PFSK-1 (cell line): ENCODE data around the gene SAMD14.

ENCODE experiments used
- POLR2AphosphoS5 ChIP-seq: IDR thresholded peaks from 2 replicates; pipeline ENCODE4 v1.6.1; 2012; ENCODE audit warnings: low read depth, mild to moderate bottlenecking, control low read depth, low read length, moderate library complexity
- REST ChIP-seq, 2 experiments: IDR thresholded peaks; 2 replicates each; pipeline versions ENCODE4 v1.6.1 to v1.8.0; 2011 to 2012; ENCODE audit warnings: low read depth in 2 of 2, low read length in 2 of 2, control low read depth in 1 of 2, inconsistent platforms in 1 of 2, mild to moderate bottlenecking in 1 of 2, moderate library complexity in 1 of 2; ENCODE audit not compliant: insufficient read depth in 1 of 2
- TAF1 ChIP-seq: IDR thresholded peaks from 2 replicates; pipeline ENCODE4 v1.6.1; 2012; ENCODE audit warnings: low read length, control low read depth, borderline replicate concordance; ENCODE audit not compliant: insufficient read depth

- no peak for TF ChIP-seq POLR2AphosphoS5
- TF ChIP-seq REST (IDR thresholded peaks at IDR 0.05; ENCODE audit: insufficient read depth in 1 of 2, low read depth in 2 of 2, low read length in 2 of 2) = no peak
- TF ChIP-seq TAF1 = no peak
Observed at GRCh38 chr17:50127697-50128361, 2.1 kb downstream of the SAMD14 start.
